ENCODE data around the gene FSTL5. TPM values are rescaled to one million over a fixed set of nuclear protein-coding genes. Genes with fewer than 3 reads are reported as not detected.

Gene FSTL5
- total RNA-seq, 1 donor from 2014 or later: not detected

- no peaks in the 10 kb centered on the region for H3K27me3 ChIP-seq (ENCODE audit: control insufficient read depth, insufficient read depth, low read length)
- FAIRE-seq (no peak), DNase-seq (ENCODE audit: low read depth) (no peak)
- H3K4me3 ChIP-seq (ENCODE audit: low read depth, low read length): no peak overlapping the region
- TF ChIP-seq CTCF (IDR thresholded peaks at IDR 0.05; ENCODE audit: insufficient read depth, low read length, severe bottlenecking): no peak
- no peaks in the 10 kb centered on the region for H3K36me3 ChIP-seq (ENCODE audit: control insufficient read depth, insufficient read depth, low read length)
Observed at GRCh38 chr4:161530710-161531109, 633.1 kb downstream of the FSTL5 start.

- no peak for TF ChIP-seq CTCF (IDR thresholded peaks at IDR 0.05; ENCODE audit: insufficient read depth, low read length, severe bottlenecking)
- no peak overlapping the region for H3K4me3 ChIP-seq (ENCODE audit: low read depth, low read length)
- no peaks in the 10 kb centered on the region for H3K36me3 ChIP-seq (ENCODE audit: control insufficient read depth, insufficient read depth, low read length)
- DNase-seq (ENCODE audit: low read depth): no peak
- H3K27me3 ChIP-seq (ENCODE audit: control insufficient read depth, insufficient read depth, low read length): no peaks in the 10 kb centered on the region
- FAIRE-seq: no peak
Observed at GRCh38 chr4:161525121-161525520, 638.7 kb downstream of the FSTL5 start.

- no peak for DNase-seq (ENCODE audit: low read depth)
- H3K27me3 ChIP-seq (ENCODE audit: control insufficient read depth, insufficient read depth, low read length): no peaks in the 10 kb centered on the region
- no peak overlapping the region for H3K4me3 ChIP-seq (ENCODE audit: low read depth, low read length)
- H3K36me3 ChIP-seq (ENCODE audit: control insufficient read depth, insufficient read depth, low read length): no peaks in the 10 kb centered on the region
- TF ChIP-seq CTCF (IDR thresholded peaks at IDR 0.05; ENCODE audit: insufficient read depth, low read length, severe bottlenecking): no peak
- no peak for FAIRE-seq
Observed at GRCh38 chr4:161522031-161522430, 641.8 kb downstream of the FSTL5 start.

GRCh38 chr4:161519611-161520010 is 644.2 kb downstream of the FSTL5 start:
- H3K4me3 ChIP-seq (ENCODE audit: low read depth, low read length): no peak overlapping the region
- H3K27me3 ChIP-seq (ENCODE audit: control insufficient read depth, insufficient read depth, low read length): no peaks in the 10 kb centered on the region
- H3K36me3 ChIP-seq (ENCODE audit: control insufficient read depth, insufficient read depth, low read length): no peaks in the 10 kb centered on the region
- FAIRE-seq: no peak
- no peak for DNase-seq (ENCODE audit: low read depth)
- TF ChIP-seq CTCF (IDR thresholded peaks at IDR 0.05; ENCODE audit: insufficient read depth, low read length, severe bottlenecking): no peak

GRCh38 chr4:161517941-161518340 is 645.9 kb downstream of the FSTL5 start:
- no peak for TF ChIP-seq CTCF (IDR thresholded peaks at IDR 0.05; ENCODE audit: insufficient read depth, low read length, severe bottlenecking)
- DNase-seq (ENCODE audit: low read depth) (no peak), FAIRE-seq (no peak)
- no peaks in the 10 kb centered on the region for H3K36me3 ChIP-seq (ENCODE audit: control insufficient read depth, insufficient read depth, low read length)
- no peak overlapping the region for H3K4me3 ChIP-seq (ENCODE audit: low read depth, low read length)
- H3K27me3 ChIP-seq (ENCODE audit: control insufficient read depth, insufficient read depth, low read length): no peaks in the 10 kb centered on the region

- TF ChIP-seq CTCF (IDR thresholded peaks at IDR 0.05; ENCODE audit: insufficient read depth, low read length, severe bottlenecking): no peak
- DNase-seq (ENCODE audit: low read depth) (no peak), FAIRE-seq (no peak)
- Histone ChIP-seq H3K27me3 (ENCODE audit: control insufficient read depth, insufficient read depth, low read length) (no peaks in the 10 kb centered on the region), H3K4me3 (ENCODE audit: low read depth, low read length) (no peak overlapping the region), H3K36me3 (ENCODE audit: control insufficient read depth, insufficient read depth, low read length) (no peaks in the 10 kb centered on the region)
Observed at GRCh38 chr4:161505141-161505540, 658.7 kb downstream of the FSTL5 start.

Data from bronchial epithelial cell (primary cell).